Neural cell (in vitro differentiated cells): ENCODE results near the gene MRPS15. TPM values are rescaled to one million over a fixed set of nuclear protein-coding genes. Genes with fewer than 3 reads are reported as not detected.

ENCODE experiments used
- H2AFZ ChIP-seq: fragments of 200-600, 300-800 bp; sonication (generic), shearing (Covaris generic); 2 replicates; pipeline ENCODE4 v1.6.0; 2014; ENCODE audit warnings: low read depth, mild to moderate bottlenecking, antibody characterized with exemption, low read length, moderate library complexity
- H3F3A ChIP-seq: fragments of 200-600 bp; shearing (Covaris generic); 2 replicates; pipeline ENCODE4 v1.6.1; 2016; ENCODE audit warnings: mild to moderate bottlenecking, moderate library complexity, mixed read lengths, antibody characterized with exemption, low read length; ENCODE audit not compliant: insufficient read depth, poor library complexity, severe bottlenecking
- H3K27ac ChIP-seq: fragments of 200-600, 300-800 bp; sonication (generic), shearing (Covaris generic); 2 replicates; pipeline ENCODE4 v1.5.1; 2014; ENCODE audit warnings: mild to moderate bottlenecking, low read length, moderate library complexity
- H3K27me3 ChIP-seq: fragments of 300-800, 200-600 bp; sonication (generic), shearing (Covaris generic); 2 replicates; pipeline ENCODE4 v1.6.0; 2014; ENCODE audit warnings: mild to moderate bottlenecking, low read depth, low read length, moderate library complexity; ENCODE audit not compliant: insufficient read depth
- H3K36me3 ChIP-seq: fragments of 300-800, 200-600 bp; sonication (generic), shearing (Covaris generic); 2 replicates; pipeline ENCODE4 v1.5.1; 2014; ENCODE audit warnings: mild to moderate bottlenecking, antibody characterized with exemption, low read length, moderate library complexity; ENCODE audit not compliant: insufficient read depth
- H3K4me2 ChIP-seq: fragments of 300-800, 200-600 bp; sonication (generic), shearing (Covaris generic); 2 replicates; pipeline ENCODE4 v1.6.0; 2014; ENCODE audit warnings: mild to moderate bottlenecking, low read length
- H3K4me3 ChIP-seq: fragments of 300-800, 200-600 bp; sonication (generic), shearing (Covaris generic); 2 replicates; pipeline ENCODE4 v1.5.1; 2014; ENCODE audit warnings: mild to moderate bottlenecking, low read length, moderate library complexity
- H3K79me2 ChIP-seq: fragments of 200-600 bp; shearing (Covaris generic); replicated peaks from 2 replicates; pipeline ENCODE4 v1.6.0; 2014; ENCODE audit warnings: mild to moderate bottlenecking, low read length, moderate library complexity; ENCODE audit not compliant: insufficient read depth
- H3K9ac ChIP-seq: fragments of 300-800, 200-600 bp; sonication (generic), shearing (Covaris generic); 2 replicates; pipeline ENCODE4 v1.6.1; 2016; ENCODE audit warnings: mild to moderate bottlenecking, low read length, mixed read lengths
- H3K9me2 ChIP-seq: fragments of 200-600 bp; shearing (Covaris generic); 2 replicates; pipeline ENCODE4 v1.6.1; 2016; ENCODE audit warnings: mild to moderate bottlenecking, low read length, mixed read lengths; ENCODE audit not compliant: insufficient read depth
- H3K9me3 ChIP-seq: fragments of 200-600, 300-800 bp; sonication (generic), shearing (Covaris generic); 2 replicates; pipeline ENCODE4 v1.6.1; 2016; ENCODE audit warnings: mild to moderate bottlenecking, mixed run types, low read length, moderate library complexity, mixed read lengths
- H4K20me1 ChIP-seq: fragments of 200-600 bp; shearing (Covaris generic); 2 replicates; pipeline ENCODE4 v1.6.1; 2016; ENCODE audit warnings: mild to moderate bottlenecking, mixed run types; ENCODE audit not compliant: insufficient read depth
- EP300 ChIP-seq: fragments of 450-650 bp; conservative IDR thresholded peaks from 2 replicates; pipeline ENCODE4 v1.6.1; 2014; ENCODE audit warnings: antibody characterized with exemption, mild to moderate bottlenecking, moderate library complexity; ENCODE audit not compliant: poor library complexity, severe bottlenecking
- EZH2 ChIP-seq: fragments of 200-600, 300-800 bp; shearing (Covaris generic), sonication (generic); IDR thresholded peaks from 2 replicates; pipeline ENCODE4 v1.6.1; 2014; ENCODE audit warnings: antibody characterized with exemption, low read length, borderline replicate concordance, mild to moderate bottlenecking; ENCODE audit not compliant: insufficient read depth, poor library complexity, severe bottlenecking
- MXI1 ChIP-seq: fragments of 450-650 bp; conservative IDR thresholded peaks from 2 replicates; pipeline ENCODE4 v1.6.1; 2014; ENCODE audit warnings: antibody characterized with exemption, mild to moderate bottlenecking; ENCODE audit not compliant: poor library complexity, severe bottlenecking
- POLR2AphosphoS5 ChIP-seq: IDR thresholded peaks from 2 replicates; pipeline ENCODE4 v1.6.1; 2012
- RAD21 ChIP-seq: fragments of 450-650 bp; conservative IDR thresholded peaks from 2 replicates; pipeline ENCODE4 v1.6.1; 2014; ENCODE audit warnings: antibody characterized with exemption, mild to moderate bottlenecking, moderate library complexity
- SMC3 ChIP-seq: fragments of 450-650 bp; conservative IDR thresholded peaks from 2 replicates; pipeline ENCODE4 v1.6.1; 2014; ENCODE audit warnings: antibody characterized with exemption, mild to moderate bottlenecking, moderate library complexity; ENCODE audit not compliant: poor library complexity
- TAF1 ChIP-seq: IDR thresholded peaks from 2 replicates; pipeline ENCODE4 v1.6.1; 2012; ENCODE audit warnings: low read depth
- polyA plus RNA-seq: library from polyadenylated mRNA; depleted of rRNA; stranded (reverse); fragments of >200 nt; gene quantifications from 2 replicates; pipeline ENCODE4 v1.2.3, GENCODE V29; 2014
- TF ChIP-seq, protein P1 (sequence below): fragments of 450-650 bp; IDR thresholded peaks from 2 replicates; pipeline ENCODE4 v1.5.1; 2014; ENCODE audit warnings: antibody characterized with exemption, mild to moderate bottlenecking, moderate library complexity; ENCODE audit not compliant: poor library complexity, severe bottlenecking
- TF ChIP-seq, protein P2 (sequence below): IDR thresholded peaks from 2 replicates; pipeline ENCODE4 v1.6.1; 2012; ENCODE audit warnings: borderline replicate concordance

The MRPS15 gene
- polyA plus RNA-seq, 1 donor from 2014 or later, result 65.6 TPM

DNA sequence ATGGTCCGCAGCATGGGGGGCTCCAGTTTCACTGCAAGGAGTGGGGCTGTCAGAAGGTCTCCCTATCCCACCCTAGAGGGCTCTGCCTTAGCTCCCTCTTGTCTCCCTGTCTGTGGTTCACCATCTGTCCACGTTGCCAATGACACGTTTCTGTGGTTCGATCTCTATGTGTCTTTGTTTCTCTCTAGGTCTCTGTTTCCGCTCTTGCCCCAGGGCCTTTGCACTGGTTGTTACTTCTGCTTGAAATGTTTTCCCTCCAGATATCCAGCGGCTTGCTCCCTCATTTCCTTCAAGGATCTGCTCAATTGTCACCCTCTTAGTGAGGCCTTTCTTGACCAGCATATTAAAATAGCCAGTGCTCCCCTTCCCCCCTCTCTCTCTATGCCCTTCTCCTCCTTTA, 8.5 kb upstream of the MRPS15 start:
- Histone ChIP-seq H3F3A (no peaks in the 10 kb centered on the region), H3K4me2 (no peak overlapping the region), H3K4me3 (no peak overlapping the region), H2AFZ (no peak overlapping the region), H3K36me3 (no peaks in the 10 kb centered on the region), H3K9me3 (no peaks in the 10 kb centered on the region), H3K27ac (no peak overlapping the region), H3K27me3 (no peaks in the 10 kb centered on the region), H4K20me1 (no peaks in the 10 kb centered on the region), H3K9me2 (no peaks in the 10 kb centered on the region), H3K9ac (no peak overlapping the region), H3K79me2 (no peaks in the 10 kb centered on the region)
- TF ChIP-seq EP300, result no peak
- TF ChIP-seq EZH2, result no peak
- TF ChIP-seq SMC3, result no peak
- no peak for TF ChIP-seq POLR2AphosphoS5

DNA sequence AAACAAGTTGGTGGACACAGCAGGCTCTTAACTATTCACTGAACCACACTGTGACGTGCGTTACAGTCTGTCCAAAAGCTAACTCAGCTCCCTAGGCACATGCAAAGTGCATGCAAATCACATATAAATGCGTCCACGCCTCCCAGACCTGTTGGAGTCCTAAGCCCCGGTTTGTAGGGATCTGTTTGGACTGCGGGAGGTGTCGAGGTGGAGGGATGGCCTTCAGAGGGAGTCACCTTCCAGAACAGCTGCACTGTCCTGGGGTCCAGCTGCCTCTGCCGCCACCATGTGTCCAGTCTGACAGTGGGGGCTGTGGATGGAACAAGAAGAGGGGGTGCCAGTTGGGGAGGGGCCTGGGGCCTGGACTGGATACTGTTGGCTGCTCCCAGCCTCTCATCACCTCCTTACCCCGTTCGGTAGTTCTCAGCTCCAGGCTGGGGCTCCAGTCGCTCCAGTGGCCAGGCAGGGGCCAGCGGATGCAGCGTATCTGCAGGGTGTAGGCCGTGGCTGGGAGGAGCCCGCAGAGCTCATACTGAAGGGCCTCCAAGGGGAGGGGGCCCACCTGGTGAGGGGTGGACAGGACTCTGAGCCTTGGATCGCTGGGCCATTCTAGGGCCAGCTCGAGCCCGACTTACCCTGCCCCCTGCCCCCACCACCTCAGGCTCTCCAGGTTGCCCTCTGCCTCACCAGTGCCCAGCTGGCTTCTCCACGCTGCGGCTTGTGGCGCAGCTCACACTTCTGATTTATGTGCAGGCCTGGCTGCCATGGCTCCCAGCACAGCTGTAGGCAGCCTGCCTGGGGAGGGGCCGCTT, 7.9 kb upstream of the MRPS15 start:
- no peak overlapping the region for H3K9ac ChIP-seq
- no peaks in the 10 kb centered on the region for H4K20me1 ChIP-seq
- H3K4me3 ChIP-seq, result no peak overlapping the region
- H2AFZ ChIP-seq, result no peak overlapping the region
- H3K27me3 ChIP-seq, result no peaks in the 10 kb centered on the region
- H3K27ac ChIP-seq, result no peak overlapping the region
- no peaks in the 10 kb centered on the region for H3K9me3 ChIP-seq
- H3K79me2 ChIP-seq, result no peaks in the 10 kb centered on the region
- no peaks in the 10 kb centered on the region for H3K9me2 ChIP-seq
- H3F3A ChIP-seq, result no peaks in the 10 kb centered on the region
- no peaks in the 10 kb centered on the region for H3K36me3 ChIP-seq
- TF ChIP-seq MXI1, result no peak
- no peak for TF ChIP-seq EZH2
- no peak for TF ChIP-seq RAD21
- TF ChIP-seq, protein P1, sequence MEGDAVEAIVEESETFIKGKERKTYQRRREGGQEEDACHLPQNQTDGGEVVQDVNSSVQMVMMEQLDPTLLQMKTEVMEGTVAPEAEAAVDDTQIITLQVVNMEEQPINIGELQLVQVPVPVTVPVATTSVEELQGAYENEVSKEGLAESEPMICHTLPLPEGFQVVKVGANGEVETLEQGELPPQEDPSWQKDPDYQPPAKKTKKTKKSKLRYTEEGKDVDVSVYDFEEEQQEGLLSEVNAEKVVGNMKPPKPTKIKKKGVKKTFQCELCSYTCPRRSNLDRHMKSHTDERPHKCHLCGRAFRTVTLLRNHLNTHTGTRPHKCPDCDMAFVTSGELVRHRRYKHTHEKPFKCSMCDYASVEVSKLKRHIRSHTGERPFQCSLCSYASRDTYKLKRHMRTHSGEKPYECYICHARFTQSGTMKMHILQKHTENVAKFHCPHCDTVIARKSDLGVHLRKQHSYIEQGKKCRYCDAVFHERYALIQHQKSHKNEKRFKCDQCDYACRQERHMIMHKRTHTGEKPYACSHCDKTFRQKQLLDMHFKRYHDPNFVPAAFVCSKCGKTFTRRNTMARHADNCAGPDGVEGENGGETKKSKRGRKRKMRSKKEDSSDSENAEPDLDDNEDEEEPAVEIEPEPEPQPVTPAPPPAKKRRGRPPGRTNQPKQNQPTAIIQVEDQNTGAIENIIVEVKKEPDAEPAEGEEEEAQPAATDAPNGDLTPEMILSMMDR, result no peak
- no peak for TF ChIP-seq POLR2AphosphoS5
- TF ChIP-seq, protein P2, sequence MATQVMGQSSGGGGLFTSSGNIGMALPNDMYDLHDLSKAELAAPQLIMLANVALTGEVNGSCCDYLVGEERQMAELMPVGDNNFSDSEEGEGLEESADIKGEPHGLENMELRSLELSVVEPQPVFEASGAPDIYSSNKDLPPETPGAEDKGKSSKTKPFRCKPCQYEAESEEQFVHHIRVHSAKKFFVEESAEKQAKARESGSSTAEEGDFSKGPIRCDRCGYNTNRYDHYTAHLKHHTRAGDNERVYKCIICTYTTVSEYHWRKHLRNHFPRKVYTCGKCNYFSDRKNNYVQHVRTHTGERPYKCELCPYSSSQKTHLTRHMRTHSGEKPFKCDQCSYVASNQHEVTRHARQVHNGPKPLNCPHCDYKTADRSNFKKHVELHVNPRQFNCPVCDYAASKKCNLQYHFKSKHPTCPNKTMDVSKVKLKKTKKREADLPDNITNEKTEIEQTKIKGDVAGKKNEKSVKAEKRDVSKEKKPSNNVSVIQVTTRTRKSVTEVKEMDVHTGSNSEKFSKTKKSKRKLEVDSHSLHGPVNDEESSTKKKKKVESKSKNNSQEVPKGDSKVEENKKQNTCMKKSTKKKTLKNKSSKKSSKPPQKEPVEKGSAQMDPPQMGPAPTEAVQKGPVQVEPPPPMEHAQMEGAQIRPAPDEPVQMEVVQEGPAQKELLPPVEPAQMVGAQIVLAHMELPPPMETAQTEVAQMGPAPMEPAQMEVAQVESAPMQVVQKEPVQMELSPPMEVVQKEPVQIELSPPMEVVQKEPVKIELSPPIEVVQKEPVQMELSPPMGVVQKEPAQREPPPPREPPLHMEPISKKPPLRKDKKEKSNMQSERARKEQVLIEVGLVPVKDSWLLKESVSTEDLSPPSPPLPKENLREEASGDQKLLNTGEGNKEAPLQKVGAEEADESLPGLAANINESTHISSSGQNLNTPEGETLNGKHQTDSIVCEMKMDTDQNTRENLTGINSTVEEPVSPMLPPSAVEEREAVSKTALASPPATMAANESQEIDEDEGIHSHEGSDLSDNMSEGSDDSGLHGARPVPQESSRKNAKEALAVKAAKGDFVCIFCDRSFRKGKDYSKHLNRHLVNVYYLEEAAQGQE, result no peak
- TF ChIP-seq SMC3, result no peak
- no peak for TF ChIP-seq TAF1
- no peak for TF ChIP-seq EP300
- no peak overlapping the region for H3K4me2 ChIP-seq
